GM12878 (cell line): ENCODE data around the gene SLC15A1. TPM values are rescaled to one million over a fixed set of nuclear protein-coding genes. Genes with fewer than 3 reads are reported as not detected.

ENCODE experiments used
- ATAC-seq: fragments of 200-7000 bp; cut with Tn5 transposase; 3 replicates; pipeline ENCODE4 v1.9.1; 2020; ENCODE audit warnings: mild to moderate bottlenecking, moderate library complexity
- BruUV-seq: library from RNA; stranded (reverse); fragments of 400-500 nt; replicated peaks from 2 replicates; lab custom pipeline; 2021; lab: Mats Ljungman, UMichigan
- CTCF ChIA-PET: fragments of 300-600 bp; sonication (Branson Sonifier 250); formaldehyde crosslinking; extraction: SDS; loops from one replicate; lab custom pipeline; 2021; ENCODE audit warnings: inconsistent platforms; lab: Yijun Ruan, JAX
- POLR2A ChIA-PET: fragments of 350-600 bp; formaldehyde crosslinking; extraction: SDS; loops from one replicate; lab custom pipeline; 2021; ENCODE audit warnings: inconsistent platforms; lab: Charles Lee
- RAD21 ChIA-PET: fragments of 300-600 bp; sonication (Branson Sonifier 250); formaldehyde crosslinking; loops from one replicate; lab custom pipeline; 2023; ENCODE audit warnings: antibody characterized with exemption; ENCODE audit not compliant: unreplicated experiment; lab: Charles Lee
- SMC1A ChIA-PET: fragments of 300-600 bp; sonication (Branson Sonifier 250); formaldehyde crosslinking; loops from one replicate; lab custom pipeline; 2023; ENCODE audit not compliant: unreplicated experiment, uncharacterized antibody; lab: Charles Lee
- DNase-seq: peaks from one replicate; pipeline ENCODE4 v3.0.0-alpha.2; 2011; ENCODE audit warnings: low read depth, low spot score
- FAIRE-seq: peaks from 3 replicates; lab custom pipeline; 2011; peaks lifted over from hg19 to GRCh38; lab: Jason Lieb, UNC
- H2AFZ ChIP-seq: 2 replicates; pipeline ENCODE4 v1.6.0; 2011; ENCODE audit warnings: low read depth, low read length, control low read depth; ENCODE audit not compliant: control insufficient read depth
- H3K27ac ChIP-seq: 2 replicates; pipeline ENCODE4 v1.5.1; 2011; ENCODE audit warnings: control low read depth; ENCODE audit not compliant: control insufficient read depth, insufficient read depth
- H3K27me3 ChIP-seq, 2 experiments: replicated peaks in 1 of 2; 2 replicates each; pipeline versions ENCODE4 v1.6.0 to v1.6.1; 2011; ENCODE audit warnings: low read length in 1 of 2; ENCODE audit not compliant: control insufficient read depth in 2 of 2, insufficient read depth in 2 of 2
- H3K36me3 ChIP-seq, 2 experiments: 2 replicates each; pipeline ENCODE4 v1.5.1; 2011; ENCODE audit warnings: low read length in 1 of 2; ENCODE audit not compliant: control insufficient read depth in 2 of 2, insufficient read depth in 2 of 2
- H3K4me1 ChIP-seq: 2 replicates; pipeline ENCODE4 v1.6.1; 2011; ENCODE audit warnings: mild to moderate bottlenecking, low read length, moderate library complexity, mixed read lengths; ENCODE audit not compliant: control insufficient read depth, insufficient read depth
- H3K4me2 ChIP-seq: 2 replicates; pipeline ENCODE4 v1.6.0; 2011; ENCODE audit warnings: control low read depth; ENCODE audit not compliant: control insufficient read depth, insufficient read depth
- H3K4me3 ChIP-seq: fragments of 200-600 bp; sonication (generic); 2 replicates; pipeline ENCODE4 v1.5.1; 2016
- H3K79me2 ChIP-seq: 2 replicates; pipeline ENCODE4 v1.6.0; 2011; ENCODE audit warnings: low read length; ENCODE audit not compliant: control insufficient read depth, insufficient read depth
- H3K9ac ChIP-seq: 2 replicates; pipeline ENCODE4 v1.8.0; 2011; ENCODE audit warnings: low read length, control low read depth, mixed read lengths; ENCODE audit not compliant: control insufficient read depth, insufficient read depth
- H3K9me3 ChIP-seq: replicated peaks from 3 replicates; pipeline ENCODE4 v1.5.1; 2011; ENCODE audit warnings: mild to moderate bottlenecking, low read length; ENCODE audit not compliant: control insufficient read depth, insufficient read depth
- H4K20me1 ChIP-seq: 2 replicates; pipeline ENCODE4 v1.6.0; 2011; ENCODE audit not compliant: control insufficient read depth, insufficient read depth
- CBFB ChIP-seq: IDR thresholded peaks from 2 replicates; pipeline ENCODE4 v1.6.1; 2016; ENCODE audit warnings: antibody characterized with exemption, low read depth
- PAX8 ChIP-seq: fragments of 450-650 bp; IDR thresholded peaks from 2 replicates; pipeline ENCODE4 v1.6.1; 2017; ENCODE audit warnings: mild to moderate bottlenecking, moderate library complexity
- PML ChIP-seq: IDR thresholded peaks from 2 replicates; pipeline ENCODE4 v1.6.1; 2012; ENCODE audit warnings: low read length, inconsistent platforms
- POU2F2 ChIP-seq: IDR thresholded peaks from 3 replicates; pipeline ENCODE4 v1.6.1; 2011; ENCODE audit warnings: low read depth, mild to moderate bottlenecking, low read length, borderline replicate concordance
- RAD51 ChIP-seq: fragments of 450-650 bp; IDR thresholded peaks from 2 replicates; pipeline ENCODE4 v1.6.1; 2016; ENCODE audit warnings: moderate library complexity, mild to moderate bottlenecking, inconsistent platforms
- TARDBP ChIP-seq: IDR thresholded peaks from 2 replicates; pipeline ENCODE4 v1.6.1; 2016; ENCODE audit warnings: borderline replicate concordance
- WGBS: methylation state at CpG from one replicate; pipeline ENCODE4 v1.1.6; 2016; ENCODE audit warnings: low lambda C conversion rate; ENCODE audit not compliant: insufficient replicate concordance, insufficient coverage; ENCODE audit errors: missing lambda C conversion rate; 5-methylcytosine and 5-hydroxymethylcytosine counted together
- in situ Hi-C: fragments of 300-500 bp; cut with MboI; formaldehyde crosslinking; loops from 9 replicates; pipeline ENCODE4 v1.14.3; 2018; ENCODE audit warnings: mixed read lengths
- intact Hi-C: fragments of 100-400 bp; cut with micrococcal nuclease; formaldehyde crosslinking; loops from one replicate; pipeline ENCODE4 v1.14.2; 2022; ENCODE audit not compliant: unreplicated experiment
- polyA plus RNA-seq, 11 experiments: library from polyadenylated mRNA; depleted of rRNA in 4 of 11; unstranded in 6 of 11; stranded (reverse) in 5 of 11; fragments of >200 nt; fragmentation: Nextera tagmentation in 4 of 11; fragmentation: Illumina TruSeq in 1 of 11; extraction: Ambion mirVana in 4 of 11; extraction: Trizol in 1 of 11; gene quantifications; 1 replicate in 1 of 11; 2 replicates in 10 of 11; pipeline versions ENCODE4 v1.2.1 to v1.2.3, GENCODE V29; 2011 to 2016; ENCODE audit warnings: inconsistent platforms in 2 of 11, missing spikeins in 2 of 11, low read depth in 1 of 11
- total RNA-seq, 4 experiments: library from RNA; depleted of rRNA in 3 of 4; stranded (reverse); fragments of >200 nt in 3 of 4; fragmentation: Illumina TruSeq in 1 of 4; extraction: Trizol in 1 of 4; gene quantifications; 2 replicates each; pipeline versions ENCODE4 v1.2.1 to v1.2.3, GENCODE V29; 2013 to 2021
- TF ChIP-seq, protein P1 (sequence below): fragments of 450-650 bp; IDR thresholded peaks from 2 replicates; pipeline ENCODE4 v1.6.1; 2017; ENCODE audit warnings: borderline replicate concordance
- TF ChIP-seq, protein P2 (sequence below): fragments of 450-650 bp; IDR thresholded peaks from 2 replicates; pipeline ENCODE4 v1.6.1; 2017; ENCODE audit warnings: antibody characterized with exemption, mild to moderate bottlenecking, moderate library complexity

Gene SLC15A1
- total and polyA plus RNA-seq, 10 of the 15 experiments (the other 5 are each of a cell fraction or from before 2014, with no cell fraction given): not detected

GRCh38 chr13:98678741-98679140 is 73.7 kb downstream of the SLC15A1 start:
- in situ Hi-C loops: loop anchor here (10.0 kb wide), 1 partner anchor 824 kb away; no protein-coding TSS in a partner anchor
- Histone ChIP-seq H3K9ac (no peak overlapping the region), H3K27me3 (no peaks in the 10 kb centered on the region; a peak in 1 of 4 replicates), H3K27ac (no peak overlapping the region), H3K36me3 (no peaks in the 10 kb centered on the region), H3K4me3 (no peak overlapping the region), H4K20me1 (no peaks in the 10 kb centered on the region), H3K9me3 (no peaks in the 10 kb centered on the region), H3K79me2 (no peaks in the 10 kb centered on the region), H3K4me1 (no peaks in the 10 kb centered on the region), H2AFZ (no peak overlapping the region), H3K4me2 (no peak overlapping the region)
- no TSS peak for BruUV-seq
- FAIRE-seq (no peak), ATAC-seq (no peak), DNase-seq (no peak)
- ChIA-PET RAD21 (no interaction called here), CTCF (no interaction called here), SMC1A (no interaction called here), POLR2A (no interaction called here)
- WGBS: 33% methylated on average over 8 of the region's 8 CpGs
- TF ChIP-seq RAD51 (no peak), PAX8 (no peak)
- TF ChIP-seq, protein P1, sequence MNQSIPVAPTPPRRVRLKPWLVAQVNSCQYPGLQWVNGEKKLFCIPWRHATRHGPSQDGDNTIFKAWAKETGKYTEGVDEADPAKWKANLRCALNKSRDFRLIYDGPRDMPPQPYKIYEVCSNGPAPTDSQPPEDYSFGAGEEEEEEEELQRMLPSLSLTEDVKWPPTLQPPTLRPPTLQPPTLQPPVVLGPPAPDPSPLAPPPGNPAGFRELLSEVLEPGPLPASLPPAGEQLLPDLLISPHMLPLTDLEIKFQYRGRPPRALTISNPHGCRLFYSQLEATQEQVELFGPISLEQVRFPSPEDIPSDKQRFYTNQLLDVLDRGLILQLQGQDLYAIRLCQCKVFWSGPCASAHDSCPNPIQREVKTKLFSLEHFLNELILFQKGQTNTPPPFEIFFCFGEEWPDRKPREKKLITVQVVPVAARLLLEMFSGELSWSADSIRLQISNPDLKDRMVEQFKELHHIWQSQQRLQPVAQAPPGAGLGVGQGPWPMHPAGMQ: no peak
- intact Hi-C loops: loop anchor here (10.0 kb wide), 2 partner anchors 534 to 644 kb away; partner anchors contain the start of gene FARP1

DNA sequence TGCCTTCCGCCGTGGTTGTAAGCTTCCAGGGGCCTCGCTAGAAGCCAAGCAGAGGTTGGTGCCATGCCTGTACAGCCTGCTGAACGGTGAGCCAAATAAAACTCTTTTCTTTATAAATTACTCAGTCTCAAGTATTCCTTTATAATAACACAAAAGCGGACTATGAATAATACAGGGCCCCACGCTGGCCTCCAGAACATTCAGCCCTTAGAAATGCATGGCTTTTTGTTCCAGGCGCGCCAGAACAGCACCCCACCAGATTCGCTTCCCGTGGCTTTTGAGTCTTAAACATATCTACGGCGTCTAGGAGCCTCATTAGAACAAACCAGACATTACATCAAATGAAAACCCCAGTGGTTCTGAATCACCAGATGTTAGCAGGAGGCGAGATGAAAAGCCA is 75.1 kb downstream of the SLC15A1 start:
- ATAC-seq (no peak), FAIRE-seq (no peak), DNase-seq (no peak)
- no peak overlapping the region for H3K9ac ChIP-seq
- no peak overlapping the region for H3K4me2 ChIP-seq
- no peak overlapping the region for H2AFZ ChIP-seq
- no peaks in the 10 kb centered on the region for H3K36me3 ChIP-seq
- 41% methylated on average over 13 of the region's 13 CpGs for WGBS
- intact Hi-C loops: loop anchor here (10.0 kb wide), 2 partner anchors 533 to 643 kb away; partner anchors contain the start of gene FARP1
- no peak overlapping the region for H3K27ac ChIP-seq
- no peaks in the 10 kb centered on the region for H3K9me3 ChIP-seq
- POLR2A ChIA-PET: no interaction called here
- CTCF ChIA-PET: no interaction called here
- BruUV-seq: no TSS peak
- no peaks in the 10 kb centered on the region for H3K79me2 ChIP-seq
- TF ChIP-seq PML (no peak), CBFB (no peak), POU2F2 (no peak), TARDBP (no peak)
- TF ChIP-seq, protein P2, sequence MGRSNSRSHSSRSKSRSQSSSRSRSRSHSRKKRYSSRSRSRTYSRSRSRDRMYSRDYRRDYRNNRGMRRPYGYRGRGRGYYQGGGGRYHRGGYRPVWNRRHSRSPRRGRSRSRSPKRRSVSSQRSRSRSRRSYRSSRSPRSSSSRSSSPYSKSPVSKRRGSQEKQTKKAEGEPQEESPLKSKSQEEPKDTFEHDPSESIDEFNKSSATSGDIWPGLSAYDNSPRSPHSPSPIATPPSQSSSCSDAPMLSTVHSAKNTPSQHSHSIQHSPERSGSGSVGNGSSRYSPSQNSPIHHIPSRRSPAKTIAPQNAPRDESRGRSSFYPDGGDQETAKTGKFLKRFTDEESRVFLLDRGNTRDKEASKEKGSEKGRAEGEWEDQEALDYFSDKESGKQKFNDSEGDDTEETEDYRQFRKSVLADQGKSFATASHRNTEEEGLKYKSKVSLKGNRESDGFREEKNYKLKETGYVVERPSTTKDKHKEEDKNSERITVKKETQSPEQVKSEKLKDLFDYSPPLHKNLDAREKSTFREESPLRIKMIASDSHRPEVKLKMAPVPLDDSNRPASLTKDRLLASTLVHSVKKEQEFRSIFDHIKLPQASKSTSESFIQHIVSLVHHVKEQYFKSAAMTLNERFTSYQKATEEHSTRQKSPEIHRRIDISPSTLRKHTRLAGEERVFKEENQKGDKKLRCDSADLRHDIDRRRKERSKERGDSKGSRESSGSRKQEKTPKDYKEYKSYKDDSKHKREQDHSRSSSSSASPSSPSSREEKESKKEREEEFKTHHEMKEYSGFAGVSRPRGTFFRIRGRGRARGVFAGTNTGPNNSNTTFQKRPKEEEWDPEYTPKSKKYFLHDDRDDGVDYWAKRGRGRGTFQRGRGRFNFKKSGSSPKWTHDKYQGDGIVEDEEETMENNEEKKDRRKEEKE: no peak
- no peaks in the 10 kb centered on the region for H4K20me1 ChIP-seq
- H3K4me3 ChIP-seq: no peak overlapping the region
- in situ Hi-C loops: loop anchor here (10.0 kb wide), 1 partner anchor 823 kb away; no protein-coding TSS in a partner anchor
- SMC1A ChIA-PET: no interaction called here
- RAD21 ChIA-PET: no interaction called here
- H3K27me3 ChIP-seq: no peaks in the 10 kb centered on the region; a peak in 1 of 4 replicates
- no peaks in the 10 kb centered on the region for H3K4me1 ChIP-seq
